OCI-LY1 (cell line): ENCODE results near the gene OR2J3.
"Not testable (repeated sequence)": the region's sequence is repeated elsewhere in the genome, so short reads cannot be mapped to it uniquely, and the experiment has no call there.

Source experiments
- H2AFZ ChIP-seq: fragments of 200-600 bp; sonication (generic), shearing (Covaris generic); 2 replicates; pipeline ENCODE4 v1.6.0; 2014; ENCODE audit warnings: antibody characterized with exemption, mild to moderate bottlenecking, low read length
- H3F3A ChIP-seq: fragments of 200-600 bp; sonication (generic), shearing (Covaris generic); 2 replicates; pipeline ENCODE4 v1.6.0; 2014; ENCODE audit warnings: mild to moderate bottlenecking, antibody characterized with exemption, low read length, moderate library complexity; ENCODE audit not compliant: insufficient read depth
- H3K27ac ChIP-seq: fragments of 200-600 bp; sonication (generic); 2 replicates; pipeline ENCODE4 v1.5.1; 2014; ENCODE audit warnings: low read length, mixed run types, mild to moderate bottlenecking, low read depth; ENCODE audit not compliant: poor library complexity, severe bottlenecking
- H3K27me3 ChIP-seq: fragments of 200-600 bp; sonication (generic); 2 replicates; pipeline ENCODE4 v1.6.0; 2014; ENCODE audit warnings: antibody characterized with exemption, mild to moderate bottlenecking, low read length, moderate library complexity; ENCODE audit not compliant: insufficient read depth
- H3K36me3 ChIP-seq: fragments of 200-600 bp; sonication (generic); 2 replicates; pipeline ENCODE4 v1.6.1; 2014; ENCODE audit warnings: mild to moderate bottlenecking, antibody characterized with exemption, low read length, moderate library complexity, mixed read lengths; ENCODE audit not compliant: insufficient read depth
- H3K4me1 ChIP-seq: fragments of 200-600 bp; sonication (generic); 2 replicates; pipeline ENCODE4 v1.5.1; 2014; ENCODE audit warnings: mild to moderate bottlenecking, low read length, moderate library complexity; ENCODE audit not compliant: insufficient read depth, severe bottlenecking
- H3K4me2 ChIP-seq: fragments of 200-600 bp; sonication (generic), shearing (Covaris generic); 2 replicates; pipeline ENCODE4 v1.6.1; 2014; ENCODE audit warnings: low read length
- H3K4me3 ChIP-seq: fragments of 200-600 bp; sonication (generic); 2 replicates; pipeline ENCODE4 v1.5.1; 2014; ENCODE audit warnings: low read length, low read depth, mild to moderate bottlenecking, mixed read lengths; ENCODE audit not compliant: poor library complexity, severe bottlenecking
- H3K79me2 ChIP-seq: fragments of 200-600 bp; shearing (Covaris generic); 2 replicates; pipeline ENCODE4 v1.6.1; 2016; ENCODE audit warnings: mixed run types, low read length, mixed read lengths; ENCODE audit not compliant: insufficient read depth
- H3K9ac ChIP-seq: fragments of 200-600 bp; sonication (generic), shearing (Covaris generic); 2 replicates; pipeline ENCODE4 v1.6.1; 2014; ENCODE audit warnings: mild to moderate bottlenecking, low read length, mixed read lengths
- H3K9me2 ChIP-seq: fragments of 200-600 bp; sonication (generic), shearing (Covaris generic); 2 replicates; pipeline ENCODE4 v1.6.1; 2014; ENCODE audit warnings: low read depth, mild to moderate bottlenecking, low read length, mixed read lengths
- H3K9me3 ChIP-seq: fragments of 200-600 bp; shearing (Covaris generic); 2 replicates; pipeline ENCODE4 v1.6.1; 2014; ENCODE audit warnings: low read length, mixed read lengths
- H4K20me1 ChIP-seq: fragments of 200-600 bp; sonication (generic), shearing (Covaris generic); 2 replicates; pipeline ENCODE4 v1.6.0; 2016; ENCODE audit warnings: mild to moderate bottlenecking, low read length; ENCODE audit not compliant: insufficient read depth
- EZH2 ChIP-seq: fragments of 200-600 bp; sonication (generic), shearing (Covaris generic); IDR thresholded peaks from 2 replicates; pipeline ENCODE4 v1.8.0; 2017; ENCODE audit warnings: borderline replicate concordance, mixed run types, mild to moderate bottlenecking, antibody characterized with exemption, low read length, moderate library complexity, mixed read lengths
- TF ChIP-seq, protein P1 (sequence below): fragments of 200-600 bp; sonication (generic), shearing (Covaris generic); IDR thresholded peaks from 2 replicates; pipeline ENCODE4 v1.5.1; 2017; ENCODE audit warnings: mild to moderate bottlenecking, antibody characterized with exemption, low read length, moderate library complexity, mixed read lengths

The OR2J3 gene

DNA sequence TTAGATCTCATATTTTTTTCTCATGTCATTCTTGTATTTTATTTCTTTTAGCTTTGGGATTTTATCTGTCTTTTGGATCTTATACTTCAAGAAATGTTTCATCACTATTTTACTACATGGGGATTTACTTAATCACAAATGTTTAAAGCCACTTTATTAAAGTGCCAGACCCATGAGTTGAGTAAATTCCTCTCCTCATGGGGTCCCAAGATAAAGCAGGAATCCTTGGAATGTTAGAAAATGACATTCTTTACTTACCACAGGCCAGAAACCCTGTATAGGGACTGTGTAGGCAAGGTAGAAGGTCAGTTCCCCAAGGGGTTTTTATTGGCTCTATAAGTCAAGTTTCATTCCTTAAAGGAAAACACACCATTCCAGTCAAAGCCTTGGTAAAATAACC, 34.5 kb downstream of the OR2J3 start:
- Histone ChIP-seq H3K9me3 (0 out of 2 replicates have a peak, but pooled peaks cover 3% of the 10 kb centered on the region), H3K79me2 (no peaks in the 10 kb centered on the region), H3K36me3 (no peaks in the 10 kb centered on the region), H3K27ac (no peak overlapping the region), H3K4me3 (no peak overlapping the region), H3K9me2 (no peaks in the 10 kb centered on the region), H3F3A (no peaks in the 10 kb centered on the region), H4K20me1 (no peaks in the 10 kb centered on the region), H3K4me1 (no peaks in the 10 kb centered on the region), H3K9ac (no peak overlapping the region), H3K27me3 (no peaks in the 10 kb centered on the region), H3K4me2 (no peak overlapping the region), H2AFZ (no peak overlapping the region)
- TF ChIP-seq, protein P1, sequence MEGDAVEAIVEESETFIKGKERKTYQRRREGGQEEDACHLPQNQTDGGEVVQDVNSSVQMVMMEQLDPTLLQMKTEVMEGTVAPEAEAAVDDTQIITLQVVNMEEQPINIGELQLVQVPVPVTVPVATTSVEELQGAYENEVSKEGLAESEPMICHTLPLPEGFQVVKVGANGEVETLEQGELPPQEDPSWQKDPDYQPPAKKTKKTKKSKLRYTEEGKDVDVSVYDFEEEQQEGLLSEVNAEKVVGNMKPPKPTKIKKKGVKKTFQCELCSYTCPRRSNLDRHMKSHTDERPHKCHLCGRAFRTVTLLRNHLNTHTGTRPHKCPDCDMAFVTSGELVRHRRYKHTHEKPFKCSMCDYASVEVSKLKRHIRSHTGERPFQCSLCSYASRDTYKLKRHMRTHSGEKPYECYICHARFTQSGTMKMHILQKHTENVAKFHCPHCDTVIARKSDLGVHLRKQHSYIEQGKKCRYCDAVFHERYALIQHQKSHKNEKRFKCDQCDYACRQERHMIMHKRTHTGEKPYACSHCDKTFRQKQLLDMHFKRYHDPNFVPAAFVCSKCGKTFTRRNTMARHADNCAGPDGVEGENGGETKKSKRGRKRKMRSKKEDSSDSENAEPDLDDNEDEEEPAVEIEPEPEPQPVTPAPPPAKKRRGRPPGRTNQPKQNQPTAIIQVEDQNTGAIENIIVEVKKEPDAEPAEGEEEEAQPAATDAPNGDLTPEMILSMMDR = no peak
- TF ChIP-seq EZH2 = no peak

DNA sequence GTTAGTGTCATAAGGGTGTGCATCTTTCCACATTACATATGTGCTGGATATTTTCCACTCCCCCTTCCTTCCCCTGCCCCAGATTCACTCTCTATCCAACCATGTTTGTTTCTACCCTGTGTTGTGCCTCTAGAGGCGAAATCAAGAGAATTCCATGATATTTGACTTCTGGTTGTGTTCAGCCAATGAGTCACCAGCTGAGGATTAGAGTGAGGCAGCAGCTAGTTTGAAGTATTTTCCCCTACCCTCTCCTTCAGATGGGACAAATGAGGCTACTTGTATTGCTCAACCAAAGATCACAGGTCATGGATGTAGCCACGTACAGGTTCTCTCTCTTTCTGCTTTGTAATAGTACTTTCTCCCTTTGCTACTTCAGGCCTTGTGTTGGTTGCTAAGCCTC, 38.3 kb downstream of the OR2J3 start:
- TF ChIP-seq, protein P1 = no peak
- TF ChIP-seq EZH2 = no peak
- H3K9me3 ChIP-seq = 0 out of 2 replicates have a peak, but pooled peaks cover 3% of the 10 kb centered on the region
- no peak overlapping the region for H3K4me3 ChIP-seq
- H3F3A ChIP-seq = no peaks in the 10 kb centered on the region
- H3K4me2 ChIP-seq = no peak overlapping the region
- H3K36me3 ChIP-seq = no peaks in the 10 kb centered on the region
- H4K20me1 ChIP-seq = no peaks in the 10 kb centered on the region
- no peak overlapping the region for H3K9ac ChIP-seq
- no peaks in the 10 kb centered on the region for H3K9me2 ChIP-seq
- no peak overlapping the region for H3K27ac ChIP-seq
- no peak overlapping the region for H2AFZ ChIP-seq
- H3K4me1 ChIP-seq = no peaks in the 10 kb centered on the region
- no peaks in the 10 kb centered on the region for H3K27me3 ChIP-seq
- no peaks in the 10 kb centered on the region for H3K79me2 ChIP-seq

DNA sequence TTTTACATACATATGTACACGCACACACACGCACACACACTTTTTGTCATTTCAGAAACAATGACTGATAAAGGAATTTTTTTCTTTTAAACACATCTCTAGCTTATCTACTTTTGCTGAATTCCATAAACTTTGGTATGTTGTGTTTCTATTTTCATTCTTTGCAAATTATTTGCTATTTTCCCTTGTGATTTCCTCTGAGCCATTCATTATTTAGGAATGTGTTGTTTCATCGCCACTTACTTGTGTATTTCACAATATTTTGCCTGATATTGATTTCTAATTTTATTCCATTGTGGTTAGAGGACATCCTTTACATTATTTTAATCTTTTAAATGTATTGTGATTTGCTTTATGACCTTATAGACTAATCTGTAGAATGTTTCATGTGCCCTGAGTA, 39.2 kb downstream of the OR2J3 start:
- Histone ChIP-seq H3F3A (no peaks in the 10 kb centered on the region), H4K20me1 (no peaks in the 10 kb centered on the region), H3K79me2 (no peaks in the 10 kb centered on the region), H3K36me3 (no peaks in the 10 kb centered on the region), H3K9me3 (0 out of 2 replicates have a peak, but pooled peaks cover 3% of the 10 kb centered on the region), H2AFZ (no peak overlapping the region), H3K9me2 (no peaks in the 10 kb centered on the region), H3K9ac (no peak overlapping the region), H3K27ac (no peak overlapping the region), H3K4me3 (no peak overlapping the region), H3K4me2 (no peak overlapping the region), H3K4me1 (no peaks in the 10 kb centered on the region), H3K27me3 (no peaks in the 10 kb centered on the region)
- TF ChIP-seq EZH2 = no peak
- TF ChIP-seq, protein P1 = no peak

DNA sequence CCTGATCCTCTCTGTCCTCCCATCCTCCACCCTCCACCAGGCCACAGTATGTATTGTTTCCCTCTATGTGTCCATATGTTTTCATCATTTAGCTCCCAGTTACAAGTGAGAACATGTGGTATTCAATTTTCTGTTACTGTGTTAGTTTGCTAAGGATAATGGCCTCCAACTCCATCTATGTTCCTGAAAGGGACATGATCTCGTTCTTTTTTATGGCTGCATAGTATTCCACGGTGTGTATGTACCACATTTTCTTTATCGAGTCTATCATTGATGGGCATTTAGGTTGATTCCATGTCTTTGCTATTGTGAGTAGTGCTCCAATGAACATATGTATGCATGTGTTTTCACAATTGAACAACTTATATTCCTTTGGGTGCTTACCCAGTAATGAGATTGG, 41.6 kb downstream of the OR2J3 start:
- H3K4me3 ChIP-seq, H3K36me3 ChIP-seq, H3K79me2 ChIP-seq, H3K9me2 ChIP-seq, H2AFZ ChIP-seq, H3F3A ChIP-seq, H3K27me3 ChIP-seq, H3K27ac ChIP-seq, H3K4me2 ChIP-seq, H3K9me3 ChIP-seq, H3K4me1 ChIP-seq, H3K9ac ChIP-seq, H4K20me1 ChIP-seq: not testable (repeated sequence)
